GM12878 (cell line): ENCODE measurements around the gene POU6F2. TPM values are rescaled to one million over a fixed set of nuclear protein-coding genes. Genes with fewer than 3 reads are reported as not detected.

Source experiments
- ATAC-seq: fragments of 200-7000 bp; cut with Tn5 transposase; 3 replicates; pipeline ENCODE4 v1.9.1; 2020; ENCODE audit warnings: mild to moderate bottlenecking, moderate library complexity
- BruUV-seq: library from RNA; stranded (reverse); fragments of 400-500 nt; replicated peaks from 2 replicates; lab custom pipeline; 2021; lab: Mats Ljungman, UMichigan
- CTCF ChIA-PET: fragments of 300-600 bp; sonication (Branson Sonifier 250); formaldehyde crosslinking; extraction: SDS; loops from one replicate; lab custom pipeline; 2021; ENCODE audit warnings: inconsistent platforms; lab: Yijun Ruan, JAX
- POLR2A ChIA-PET: fragments of 350-600 bp; formaldehyde crosslinking; extraction: SDS; loops from one replicate; lab custom pipeline; 2021; ENCODE audit warnings: inconsistent platforms; lab: Charles Lee
- RAD21 ChIA-PET: fragments of 300-600 bp; sonication (Branson Sonifier 250); formaldehyde crosslinking; loops from one replicate; lab custom pipeline; 2023; ENCODE audit warnings: antibody characterized with exemption; ENCODE audit not compliant: unreplicated experiment; lab: Charles Lee
- SMC1A ChIA-PET: fragments of 300-600 bp; sonication (Branson Sonifier 250); formaldehyde crosslinking; loops from one replicate; lab custom pipeline; 2023; ENCODE audit not compliant: unreplicated experiment, uncharacterized antibody; lab: Charles Lee
- DNase-seq: peaks from one replicate; pipeline ENCODE4 v3.0.0-alpha.2; 2011; ENCODE audit warnings: low read depth, low spot score
- FAIRE-seq: peaks from 3 replicates; lab custom pipeline; 2011; peaks lifted over from hg19 to GRCh38; lab: Jason Lieb, UNC
- H2AFZ ChIP-seq: 2 replicates; pipeline ENCODE4 v1.6.0; 2011; ENCODE audit warnings: low read depth, low read length, control low read depth; ENCODE audit not compliant: control insufficient read depth
- H3K27ac ChIP-seq: 2 replicates; pipeline ENCODE4 v1.5.1; 2011; ENCODE audit warnings: control low read depth; ENCODE audit not compliant: control insufficient read depth, insufficient read depth
- H3K27me3 ChIP-seq, 2 experiments: replicated peaks in 1 of 2; 2 replicates each; pipeline versions ENCODE4 v1.6.0 to v1.6.1; 2011; ENCODE audit warnings: low read length in 1 of 2; ENCODE audit not compliant: control insufficient read depth in 2 of 2, insufficient read depth in 2 of 2
- H3K36me3 ChIP-seq, 2 experiments: 2 replicates each; pipeline ENCODE4 v1.5.1; 2011; ENCODE audit warnings: low read length in 1 of 2; ENCODE audit not compliant: control insufficient read depth in 2 of 2, insufficient read depth in 2 of 2
- H3K4me1 ChIP-seq: 2 replicates; pipeline ENCODE4 v1.6.1; 2011; ENCODE audit warnings: mild to moderate bottlenecking, low read length, moderate library complexity, mixed read lengths; ENCODE audit not compliant: control insufficient read depth, insufficient read depth
- H3K4me2 ChIP-seq: 2 replicates; pipeline ENCODE4 v1.6.0; 2011; ENCODE audit warnings: control low read depth; ENCODE audit not compliant: control insufficient read depth, insufficient read depth
- H3K4me3 ChIP-seq: fragments of 200-600 bp; sonication (generic); 2 replicates; pipeline ENCODE4 v1.5.1; 2016
- H3K79me2 ChIP-seq: 2 replicates; pipeline ENCODE4 v1.6.0; 2011; ENCODE audit warnings: low read length; ENCODE audit not compliant: control insufficient read depth, insufficient read depth
- H3K9ac ChIP-seq: 2 replicates; pipeline ENCODE4 v1.8.0; 2011; ENCODE audit warnings: low read length, control low read depth, mixed read lengths; ENCODE audit not compliant: control insufficient read depth, insufficient read depth
- H3K9me3 ChIP-seq: replicated peaks from 3 replicates; pipeline ENCODE4 v1.5.1; 2011; ENCODE audit warnings: mild to moderate bottlenecking, low read length; ENCODE audit not compliant: control insufficient read depth, insufficient read depth
- H4K20me1 ChIP-seq: 2 replicates; pipeline ENCODE4 v1.6.0; 2011; ENCODE audit not compliant: control insufficient read depth, insufficient read depth
- CTCF ChIP-seq, 3 experiments: IDR thresholded peaks in 2 of 3; conservative IDR thresholded peaks in 1 of 3; 2 replicates each; pipeline ENCODE4 v1.5.1; 2011; ENCODE audit warnings: low read depth in 3 of 3, low read length in 3 of 3, mild to moderate bottlenecking in 3 of 3, control low read depth in 2 of 3, moderate library complexity in 2 of 3, inconsistent platforms in 1 of 3, mixed read lengths in 1 of 3; ENCODE audit not compliant: control insufficient read depth in 2 of 3, insufficient read depth in 1 of 3; ENCODE audit errors: extremely low read depth in 1 of 3
- ESRRA ChIP-seq: IDR thresholded peaks from 2 replicates; pipeline ENCODE4 v1.6.1; 2012; ENCODE audit warnings: mild to moderate bottlenecking, low read length, improper control_type of control experiment
- GABPA ChIP-seq: IDR thresholded peaks from 2 replicates; pipeline ENCODE4 v1.6.1; 2014; ENCODE audit warnings: antibody characterized with exemption, low read depth, mild to moderate bottlenecking, inconsistent platforms
- HCFC1 ChIP-seq: fragments of 150-350 bp; IDR thresholded peaks from 2 replicates; pipeline ENCODE4 v1.6.1; 2014; ENCODE audit warnings: low read length
- LARP7 ChIP-seq: fragments of 450-650 bp; IDR thresholded peaks from 2 replicates; pipeline ENCODE4 v1.6.1; 2017; ENCODE audit warnings: mild to moderate bottlenecking
- POU2F2 ChIP-seq: IDR thresholded peaks from 3 replicates; pipeline ENCODE4 v1.6.1; 2011; ENCODE audit warnings: low read depth, mild to moderate bottlenecking, low read length, borderline replicate concordance
- RAD21 ChIP-seq: IDR thresholded peaks from 2 replicates; pipeline ENCODE4 v1.6.1; 2011; ENCODE audit warnings: mild to moderate bottlenecking, low read depth, low read length, moderate library complexity; ENCODE audit not compliant: insufficient read depth
- SRF ChIP-seq, 2 experiments: IDR thresholded peaks; 2 replicates each; pipeline ENCODE4 v1.6.1; 2011; ENCODE audit warnings: low read depth in 2 of 2, low read length in 2 of 2, mild to moderate bottlenecking in 1 of 2, moderate library complexity in 1 of 2
- SUZ12 ChIP-seq: fragments of 200-600 bp; sonication (generic); IDR thresholded peaks from one replicate; pipeline ENCODE4 v1.6.1; 2018; ENCODE audit warnings: antibody characterized with exemption, mild to moderate bottlenecking; ENCODE audit not compliant: unreplicated experiment
- ZNF384 ChIP-seq: IDR thresholded peaks from 2 replicates; pipeline ENCODE4 v1.6.1; 2012; ENCODE audit warnings: low read depth, mild to moderate bottlenecking, low read length, improper control_type of control experiment, borderline replicate concordance
- ZNF592 ChIP-seq: fragments of 450-650 bp; IDR thresholded peaks from 2 replicates; pipeline ENCODE4 v1.6.1; 2017; ENCODE audit warnings: mild to moderate bottlenecking, moderate library complexity
- ZNF687 ChIP-seq: fragments of 450-650 bp; IDR thresholded peaks from 2 replicates; pipeline ENCODE4 v1.6.1; 2017; ENCODE audit warnings: mild to moderate bottlenecking, moderate library complexity
- whole genome bisulfite sequencing: methylation state at CpG from one replicate; pipeline ENCODE4 v1.1.6; 2016; ENCODE audit warnings: low lambda C conversion rate; ENCODE audit not compliant: insufficient replicate concordance, insufficient coverage; ENCODE audit errors: missing lambda C conversion rate; 5-methylcytosine and 5-hydroxymethylcytosine counted together
- in situ Hi-C: fragments of 300-500 bp; cut with MboI; formaldehyde crosslinking; loops from 9 replicates; pipeline ENCODE4 v1.14.3; 2018; ENCODE audit warnings: mixed read lengths
- intact Hi-C: fragments of 100-400 bp; cut with micrococcal nuclease; formaldehyde crosslinking; loops from one replicate; pipeline ENCODE4 v1.14.2; 2022; ENCODE audit not compliant: unreplicated experiment
- polyA plus RNA-seq, 11 experiments: library from polyadenylated mRNA; depleted of rRNA in 4 of 11; unstranded in 6 of 11; stranded (reverse) in 5 of 11; fragments of >200 nt; fragmentation: Nextera tagmentation in 4 of 11; fragmentation: Illumina TruSeq in 1 of 11; extraction: Ambion mirVana in 4 of 11; extraction: Trizol in 1 of 11; gene quantifications; 1 replicate in 1 of 11; 2 replicates in 10 of 11; pipeline versions ENCODE4 v1.2.1 to v1.2.3, GENCODE V29; 2011 to 2016; ENCODE audit warnings: inconsistent platforms in 2 of 11, missing spikeins in 2 of 11, low read depth in 1 of 11
- total RNA-seq, 4 experiments: library from RNA; depleted of rRNA in 3 of 4; stranded (reverse); fragments of >200 nt in 3 of 4; fragmentation: Illumina TruSeq in 1 of 4; extraction: Trizol in 1 of 4; gene quantifications; 2 replicates each; pipeline versions ENCODE4 v1.2.1 to v1.2.3, GENCODE V29; 2013 to 2021
- TF ChIP-seq, protein P1 (sequence below): fragments of 450-650 bp; IDR thresholded peaks from 2 replicates; pipeline ENCODE4 v1.6.1; 2016; ENCODE audit warnings: mild to moderate bottlenecking

The POU6F2 gene
- total and polyA plus RNA-seq, 10 of the 15 experiments (the other 5 are each of a cell fraction or from before 2014, with no cell fraction given) = 0.10 TPM; not detected in 9

DNA sequence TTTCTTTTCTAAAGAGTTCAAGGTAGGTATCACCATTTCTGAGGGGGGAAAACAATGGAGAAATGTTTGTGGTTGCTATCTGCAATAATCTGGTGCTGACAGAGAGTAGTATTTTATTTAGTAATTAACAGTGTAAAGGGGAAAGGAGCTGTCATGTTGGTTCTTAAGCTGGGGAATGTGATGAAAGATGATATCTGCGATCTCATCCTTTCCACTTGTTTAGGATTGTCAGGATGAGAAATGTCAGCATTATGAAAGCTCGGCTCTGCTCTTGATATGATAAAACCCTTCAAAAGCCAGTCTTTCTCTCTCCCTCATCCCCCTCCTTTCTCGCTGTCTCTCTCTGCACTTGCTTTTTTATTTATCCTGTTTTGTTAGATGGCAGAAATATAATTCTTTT lies 106.1 kb downstream of the POU6F2 start:
- peaks cover 2 to 4% of the 10 kb centered on the region in 2 experiments; a peak in 2 of 4 replicates for H3K27me3 ChIP-seq
- in situ Hi-C loops = no loop called here
- H3K4me3 ChIP-seq = no peak overlapping the region
- no TSS peak for BruUV-seq
- ATAC-seq = no peak
- H3K4me1 ChIP-seq = no peaks in the 10 kb centered on the region
- no peak overlapping the region for H2AFZ ChIP-seq
- no peak overlapping the region for H3K4me2 ChIP-seq
- no peak overlapping the region for H3K27ac ChIP-seq
- H4K20me1 ChIP-seq = no peaks in the 10 kb centered on the region
- ChIA-PET POLR2A (no interaction called here), RAD21 (interaction anchor here (1.0 kb wide), 1 partner anchor 368 kb away, joined by 3 read pairs; no protein-coding TSS in a partner anchor), SMC1A (interaction anchor here (1.3 kb wide), 1 partner anchor 14 kb away, joined by 4 read pairs; no protein-coding TSS in a partner anchor), CTCF (no interaction called here)
- intact Hi-C loops = no loop called here
- 63% methylated on average over 3 of the region's 3 CpGs for WGBS
- H3K9me3 ChIP-seq = no peaks in the 10 kb centered on the region
- FAIRE-seq = no peak
- no peaks in the 10 kb centered on the region for H3K36me3 ChIP-seq
- H3K79me2 ChIP-seq = no peaks in the 10 kb centered on the region
- no peak for DNase-seq
- H3K9ac ChIP-seq = no peak overlapping the region
- TF ChIP-seq LARP7 (no peak), ESRRA (no peak), CTCF (IDR thresholded peaks at IDR 0.05 in 2 of 3, conservative IDR thresholded peaks at IDR 0.05 in 1 of 3; ENCODE audit: control insufficient read depth in 2 of 3, extremely low read depth in 1 of 3, insufficient read depth in 1 of 3, low read depth in 3 of 3, low read length in 3 of 3) (no peak), ZNF687 (no peak), ZNF592 (no peak), POU2F2 (no peak), RAD21 (no peak), SRF (IDR thresholded peaks at IDR 0.05; ENCODE audit: low read depth in 2 of 2, low read length in 2 of 2) (no peak), SUZ12 (no peak), GABPA (no peak), ZNF384 (no peak), HCFC1 (no peak)
- TF ChIP-seq, protein P1, sequence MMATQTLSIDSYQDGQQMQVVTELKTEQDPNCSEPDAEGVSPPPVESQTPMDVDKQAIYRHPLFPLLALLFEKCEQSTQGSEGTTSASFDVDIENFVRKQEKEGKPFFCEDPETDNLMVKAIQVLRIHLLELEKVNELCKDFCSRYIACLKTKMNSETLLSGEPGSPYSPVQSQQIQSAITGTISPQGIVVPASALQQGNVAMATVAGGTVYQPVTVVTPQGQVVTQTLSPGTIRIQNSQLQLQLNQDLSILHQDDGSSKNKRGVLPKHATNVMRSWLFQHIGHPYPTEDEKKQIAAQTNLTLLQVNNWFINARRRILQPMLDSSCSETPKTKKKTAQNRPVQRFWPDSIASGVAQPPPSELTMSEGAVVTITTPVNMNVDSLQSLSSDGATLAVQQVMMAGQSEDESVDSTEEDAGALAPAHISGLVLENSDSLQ = no peak
